GM21360 (cell line): Measurements from ENCODE around the gene MAD2L2.

Experiments
- ATAC-seq: cut with Tn5 transposase; IDR thresholded peaks from one replicate; pipeline ENCODE4 v1.9.1; 2021; ENCODE audit warnings: mild to moderate bottlenecking, moderate library complexity; ENCODE audit not compliant: unreplicated experiment

The MAD2L2 gene

DNA sequence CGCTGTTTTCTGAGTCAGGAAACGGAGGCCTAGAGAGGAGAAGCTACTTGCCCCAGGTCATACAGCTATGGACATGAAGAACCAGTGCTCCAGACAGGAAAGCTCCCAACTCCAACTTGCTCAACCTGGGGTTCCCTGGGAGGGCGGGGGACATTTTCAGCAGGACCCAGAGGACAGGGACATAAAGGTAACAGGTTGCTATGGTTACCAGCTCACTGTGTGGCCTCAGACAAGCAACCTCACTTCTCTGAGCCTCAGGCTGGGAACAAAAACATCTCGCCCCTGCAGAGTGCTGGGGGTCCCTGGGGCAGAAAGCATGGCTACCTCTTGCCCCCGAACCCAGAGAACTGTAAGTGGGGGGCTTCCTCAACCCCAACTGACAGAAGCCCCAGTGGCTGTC, 42.8 kb downstream of the MAD2L2 start:
- no peak for ATAC-seq

- no peak for ATAC-seq
Observed at GRCh38 chr1:11634365-11635192, 46.4 kb downstream of the MAD2L2 start.

GRCh38 chr1:11629184-11630016, 51.5 kb downstream of the MAD2L2 start:
- ATAC-seq = no peak

DNA sequence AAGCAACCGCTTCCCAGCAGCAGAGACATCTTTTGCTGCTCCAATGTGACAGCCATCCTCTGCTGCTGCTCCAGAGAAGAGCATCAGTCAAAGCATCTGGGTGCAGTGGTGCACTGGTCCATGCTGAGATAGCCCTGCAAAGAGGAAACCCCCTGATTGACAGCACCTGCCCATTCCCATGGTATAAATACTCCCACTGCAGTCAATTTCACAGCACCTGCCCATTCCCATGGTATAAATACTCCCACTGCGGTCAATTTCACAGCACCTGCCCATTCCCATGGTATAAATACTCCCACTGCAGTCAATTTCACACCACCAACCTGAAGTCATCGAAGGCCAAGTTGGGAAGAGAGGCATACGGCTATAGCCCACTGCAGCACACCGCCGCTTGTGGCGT, 52.2 kb downstream of the MAD2L2 start:
- ATAC-seq = no peak

DNA sequence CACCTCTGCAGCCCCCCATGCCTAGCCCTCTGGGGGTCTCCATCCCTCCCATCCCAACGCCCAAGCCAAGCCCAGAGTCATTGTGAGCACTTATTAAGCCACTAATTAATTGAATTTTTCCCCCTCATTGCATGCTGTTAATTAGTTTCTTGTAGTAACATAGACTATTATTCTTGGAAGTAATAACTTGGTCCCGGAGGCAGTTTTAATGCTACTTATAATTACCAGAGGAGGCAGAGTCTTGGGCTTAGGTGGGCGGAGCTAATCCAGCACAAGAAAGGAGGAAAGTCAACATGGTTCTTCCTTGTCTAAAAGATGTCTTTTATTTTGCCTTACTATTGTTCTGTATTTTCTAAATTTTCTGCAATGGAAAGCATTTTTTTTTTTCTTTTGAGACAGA, 54.4 kb downstream of the MAD2L2 start:
- no peak for ATAC-seq
